ENCODE data around the gene NMT2. TPM values are rescaled to one million over a fixed set of nuclear protein-coding genes. Genes with fewer than 3 reads are reported as not detected.

The NMT2 gene
- total and polyA plus RNA-seq, 8 donors, result 5.5 to 107 (median 9.2) TPM

DNA sequence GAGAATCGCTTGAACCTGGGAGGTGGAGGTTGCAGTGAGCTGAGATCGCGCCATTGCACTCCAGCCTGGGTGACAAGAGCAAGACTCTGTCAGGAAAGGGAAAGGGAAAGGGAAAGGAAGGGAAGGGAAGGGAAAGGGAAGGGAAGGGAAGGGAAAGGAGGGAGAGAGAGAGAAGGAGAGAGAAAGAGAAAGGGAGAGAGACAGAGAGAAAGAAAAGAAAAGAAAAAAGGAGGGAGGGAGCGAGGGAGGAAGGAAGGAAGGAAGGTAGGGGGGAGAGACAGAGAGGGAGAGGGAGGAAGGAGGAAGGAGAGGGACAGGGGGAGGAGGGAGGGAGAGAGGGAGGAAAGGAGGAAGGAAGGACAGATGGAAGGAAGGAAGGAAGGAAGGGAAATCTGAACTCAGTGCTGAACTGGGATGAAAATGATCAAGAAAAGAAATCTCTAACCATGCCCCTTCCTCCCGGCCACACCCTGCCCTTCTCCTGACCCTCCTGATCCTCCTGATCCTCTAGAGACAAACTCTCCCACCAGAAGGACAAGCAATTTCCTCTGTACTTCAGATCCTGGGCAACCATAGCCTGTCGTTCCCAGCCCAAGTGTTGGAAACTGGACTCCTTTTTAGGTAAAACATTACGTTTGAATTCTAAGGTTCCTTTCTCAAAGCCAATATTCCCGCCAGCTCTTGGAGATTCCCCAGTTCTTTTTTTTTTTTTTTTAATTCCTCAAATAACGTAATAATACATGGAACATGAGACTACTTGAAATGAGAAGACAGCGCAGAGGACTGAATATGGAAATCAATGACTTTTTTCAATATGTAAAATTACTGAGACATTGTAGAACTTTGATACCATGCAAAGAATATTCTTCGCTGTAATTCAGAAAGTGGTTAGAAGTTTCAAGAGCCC, 32.1 kb downstream of the NMT2 start:
- Histone ChIP-seq H3K36me3 (peaks cover 20 to 73% (median 65%) of the 10 kb centered on the region in 4 donors), H3K27ac (no peak overlapping the region), H3K4me1 (peaks cover 0 to 4% (median 2%) of the 10 kb centered on the region in 4 donors), H3K4me3 (no peak overlapping the region), H3K27me3 (no peaks in the 10 kb centered on the region), H3K9me3 (no peaks in the 10 kb centered on the region)
- WGBS, 5 donors, result 85 to 95% (median 93%) methylated on average over 11 of the region's 11 CpGs
- no peak for DNase-seq
- TF ChIP-seq, protein P1, sequence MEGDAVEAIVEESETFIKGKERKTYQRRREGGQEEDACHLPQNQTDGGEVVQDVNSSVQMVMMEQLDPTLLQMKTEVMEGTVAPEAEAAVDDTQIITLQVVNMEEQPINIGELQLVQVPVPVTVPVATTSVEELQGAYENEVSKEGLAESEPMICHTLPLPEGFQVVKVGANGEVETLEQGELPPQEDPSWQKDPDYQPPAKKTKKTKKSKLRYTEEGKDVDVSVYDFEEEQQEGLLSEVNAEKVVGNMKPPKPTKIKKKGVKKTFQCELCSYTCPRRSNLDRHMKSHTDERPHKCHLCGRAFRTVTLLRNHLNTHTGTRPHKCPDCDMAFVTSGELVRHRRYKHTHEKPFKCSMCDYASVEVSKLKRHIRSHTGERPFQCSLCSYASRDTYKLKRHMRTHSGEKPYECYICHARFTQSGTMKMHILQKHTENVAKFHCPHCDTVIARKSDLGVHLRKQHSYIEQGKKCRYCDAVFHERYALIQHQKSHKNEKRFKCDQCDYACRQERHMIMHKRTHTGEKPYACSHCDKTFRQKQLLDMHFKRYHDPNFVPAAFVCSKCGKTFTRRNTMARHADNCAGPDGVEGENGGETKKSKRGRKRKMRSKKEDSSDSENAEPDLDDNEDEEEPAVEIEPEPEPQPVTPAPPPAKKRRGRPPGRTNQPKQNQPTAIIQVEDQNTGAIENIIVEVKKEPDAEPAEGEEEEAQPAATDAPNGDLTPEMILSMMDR (IDR thresholded peaks at IDR 0.05), result no peak
- TF ChIP-seq EP300 (IDR thresholded peaks at IDR 0.05) (no peak), POLR2AphosphoS5 (IDR thresholded peaks at IDR 0.05) (no peak), POLR2A (IDR thresholded peaks at IDR 0.05) (no peak)
- intact Hi-C loops (cut with DNase I; ENCODE audit: low total_unique reads), result no loop called here

DNA sequence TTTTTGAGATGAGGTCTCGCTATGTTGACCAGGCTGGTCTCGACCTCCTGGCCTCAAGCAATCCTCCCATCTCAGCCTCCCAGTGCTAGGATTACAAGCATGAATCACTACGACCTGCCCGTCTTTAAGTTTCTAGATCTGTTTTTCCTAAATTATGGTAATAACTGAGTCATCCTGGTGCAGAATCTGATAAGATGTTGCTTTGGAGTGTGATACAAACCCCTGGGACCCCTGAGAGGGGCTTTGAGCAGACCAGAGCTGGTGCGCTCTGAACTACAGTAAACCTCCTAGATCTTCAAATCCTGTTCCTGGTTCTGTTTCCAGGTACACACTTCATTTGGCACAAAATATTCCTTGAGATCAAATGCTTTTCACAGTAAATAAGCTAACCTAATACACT, 37.2 kb downstream of the NMT2 start:
- H3K4me3 ChIP-seq, result no peak overlapping the region
- TF ChIP-seq EP300 (IDR thresholded peaks at IDR 0.05), result no peak
- TF ChIP-seq POLR2A (IDR thresholded peaks at IDR 0.05), result no peak
- no peak for TF ChIP-seq POLR2AphosphoS5 (IDR thresholded peaks at IDR 0.05)
- TF ChIP-seq, protein P1 (IDR thresholded peaks at IDR 0.05), result no peak
- no peaks in the 10 kb centered on the region for H3K4me1 ChIP-seq
- no peaks in the 10 kb centered on the region for H3K9me3 ChIP-seq
- DNase-seq, result no peak
- WGBS, 5 donors, result 96 to 98% (median 97%) methylated on average over 5 of the region's 5 CpGs
- no peak overlapping the region for H3K27ac ChIP-seq
- intact Hi-C loops (cut with DNase I; ENCODE audit: low total_unique reads), result no loop called here
- no peaks in the 10 kb centered on the region for H3K27me3 ChIP-seq
- peaks cover 27 to 92% (median 85%) of the 10 kb centered on the region in 4 donors for H3K36me3 ChIP-seq

DNA sequence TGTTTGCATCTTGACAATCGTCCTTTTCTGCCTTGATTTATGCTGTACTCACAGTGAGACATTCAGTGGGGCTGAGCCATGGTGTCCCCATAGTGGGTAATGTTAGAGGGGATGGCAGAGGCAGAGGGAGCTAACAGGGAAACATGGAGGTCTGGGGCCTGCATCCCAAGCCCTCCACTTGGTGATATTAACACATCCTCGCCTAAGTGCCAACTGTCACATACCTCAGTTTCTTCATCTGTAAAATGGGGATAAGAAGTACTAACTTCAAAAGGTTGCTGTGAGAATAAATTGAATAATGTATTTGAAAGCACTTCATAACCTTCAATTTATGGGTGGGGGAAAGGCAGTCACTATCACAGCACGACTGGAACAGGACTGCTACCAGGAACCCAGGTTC, 43.6 kb downstream of the NMT2 start:
- no peak for DNase-seq
- Histone ChIP-seq H3K9me3 (no peaks in the 10 kb centered on the region), H3K27me3 (no peaks in the 10 kb centered on the region), H3K36me3 (peaks cover 12 to 81% (median 77%) of the 10 kb centered on the region in 4 donors), H3K4me1 (peaks cover 0 to 5% (median 2%) of the 10 kb centered on the region in 4 donors), H3K4me3 (no peak overlapping the region), H3K27ac (no peak overlapping the region)
- 90 to 97% (median 93%) methylated on average over 3 of the region's 3 CpGs for WGBS, 5 donors
- intact Hi-C loops (cut with DNase I; ENCODE audit: low total_unique reads), result no loop called here
- no peak for TF ChIP-seq POLR2AphosphoS5 (IDR thresholded peaks at IDR 0.05)
- TF ChIP-seq POLR2A (IDR thresholded peaks at IDR 0.05), result no peak
- TF ChIP-seq, protein P1 (IDR thresholded peaks at IDR 0.05), result no peak
- no peak for TF ChIP-seq EP300 (IDR thresholded peaks at IDR 0.05)

DNA sequence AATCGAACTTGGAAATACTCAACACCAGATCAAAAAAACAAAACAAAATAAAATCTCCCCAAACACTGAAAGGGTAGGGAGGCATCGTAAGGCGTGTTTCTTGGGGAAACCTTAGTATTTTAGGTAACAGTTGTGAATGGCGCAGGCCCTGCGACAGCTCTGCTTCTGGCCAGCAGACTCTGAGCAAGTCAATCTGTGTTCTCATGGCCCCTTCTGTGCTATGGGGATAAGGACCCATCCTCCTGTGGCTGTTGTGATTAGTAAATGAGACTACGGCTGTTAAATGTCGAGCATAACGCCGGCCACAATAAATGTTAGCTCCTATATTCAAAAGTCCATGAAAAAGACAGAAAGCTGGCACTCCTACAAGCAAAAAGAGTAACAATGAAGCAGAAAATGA, 44.3 kb downstream of the NMT2 start:
- intact Hi-C loops (cut with DNase I; ENCODE audit: low total_unique reads), result no loop called here
- Histone ChIP-seq H3K27me3 (no peaks in the 10 kb centered on the region), H3K4me3 (no peak overlapping the region), H3K36me3 (peaks cover 12 to 81% (median 78%) of the 10 kb centered on the region in 4 donors), H3K9me3 (no peaks in the 10 kb centered on the region), H3K27ac (no peak overlapping the region), H3K4me1 (peaks cover 0 to 5% (median 2%) of the 10 kb centered on the region in 4 donors)
- WGBS, 5 donors, result 93 to 98% (median 96%) methylated on average over 9 of the region's 9 CpGs
- TF ChIP-seq POLR2A (IDR thresholded peaks at IDR 0.05) (no peak), POLR2AphosphoS5 (IDR thresholded peaks at IDR 0.05) (no peak), EP300 (IDR thresholded peaks at IDR 0.05) (no peak)
- TF ChIP-seq, protein P1 (IDR thresholded peaks at IDR 0.05), result no peak
- DNase-seq, result no peak
